HUES48 (cell line): ENCODE measurements around the gene ENSA.
"Not testable (repeated sequence)": the region's sequence is repeated elsewhere in the genome, so short reads cannot be mapped to it uniquely, and the experiment has no call there.

Source experiments
- H3K27ac ChIP-seq: one replicate; pipeline ENCODE4 v1.7.0; 2013; ENCODE audit warnings: low read depth, low read length, inconsistent platforms
- H3K27me3 ChIP-seq: 2 replicates; pipeline ENCODE4 v1.6.1; 2013; ENCODE audit warnings: mild to moderate bottlenecking, low read length; ENCODE audit not compliant: control insufficient read depth, insufficient read depth
- H3K36me3 ChIP-seq: 2 replicates; pipeline ENCODE4 v1.6.1; 2013; ENCODE audit warnings: low read length; ENCODE audit not compliant: control insufficient read depth, insufficient read depth
- H3K4me1 ChIP-seq: 2 replicates; pipeline ENCODE4 v1.6.1; 2013; ENCODE audit warnings: mild to moderate bottlenecking, low read length; ENCODE audit not compliant: control insufficient read depth, insufficient read depth
- H3K4me3 ChIP-seq: 2 replicates; pipeline ENCODE4 v1.5.1; 2013; ENCODE audit warnings: mild to moderate bottlenecking, low read depth, low read length
- H3K9ac ChIP-seq: 2 replicates; pipeline ENCODE4 v1.6.1; 2013; ENCODE audit warnings: mild to moderate bottlenecking, low read depth, low read length, moderate library complexity
- H3K9me3 ChIP-seq: 2 replicates; pipeline ENCODE4 v1.6.1; 2013; ENCODE audit warnings: low read length; ENCODE audit not compliant: control insufficient read depth, insufficient read depth

Gene ENSA

DNA sequence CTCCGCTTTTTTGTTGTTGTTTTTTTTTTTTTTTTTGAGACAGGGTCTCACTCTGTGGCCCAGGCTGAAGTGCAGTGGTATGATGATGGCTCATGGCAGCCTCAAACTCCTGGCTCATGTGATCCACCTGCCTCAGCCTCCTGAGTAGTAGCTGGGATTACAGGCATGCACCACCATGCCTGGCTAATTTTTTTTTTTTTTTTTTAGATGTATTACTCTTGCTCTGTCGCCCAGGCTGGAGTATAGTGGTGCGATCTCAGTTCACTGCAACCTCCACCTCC is 24.0 kb downstream of the ENSA start:
- not testable (repeated sequence) for H3K9ac ChIP-seq, H3K36me3 ChIP-seq, H3K4me3 ChIP-seq, H3K27me3 ChIP-seq, H3K9me3 ChIP-seq
- Histone ChIP-seq H3K4me1 (peaks cover 24% of the 10 kb centered on the region), H3K27ac (peak overlapping the region; percentile 97)

DNA sequence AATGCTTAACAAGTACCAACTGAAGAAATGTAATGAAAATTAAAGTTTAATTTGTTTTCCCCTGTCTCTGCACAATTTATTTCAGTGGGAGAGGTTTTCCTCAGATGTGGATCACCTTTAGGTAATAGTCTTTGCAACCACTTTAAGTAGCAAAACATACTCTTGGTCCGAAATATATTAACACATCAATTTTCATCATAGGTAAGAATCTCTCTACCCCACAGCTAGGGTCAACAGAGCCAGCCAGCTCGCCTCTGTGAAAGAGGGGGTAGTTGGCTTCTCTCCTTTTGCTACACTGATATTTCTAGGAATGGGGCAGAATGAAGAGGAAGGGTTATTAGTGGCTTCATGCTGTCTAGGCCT is 25.2 kb downstream of the ENSA start:
- Histone ChIP-seq H3K36me3 (no peaks in the 10 kb centered on the region), H3K9ac (peak overlapping the region; percentile 60), H3K4me3 (peak overlapping the region; percentile 9; the same call in 1 of the 2 replicates), H3K4me1 (peaks cover 18% of the 10 kb centered on the region), H3K27me3 (no peaks in the 10 kb centered on the region), H3K27ac (peak overlapping the region; percentile 97), H3K9me3 (no peaks in the 10 kb centered on the region)

DNA sequence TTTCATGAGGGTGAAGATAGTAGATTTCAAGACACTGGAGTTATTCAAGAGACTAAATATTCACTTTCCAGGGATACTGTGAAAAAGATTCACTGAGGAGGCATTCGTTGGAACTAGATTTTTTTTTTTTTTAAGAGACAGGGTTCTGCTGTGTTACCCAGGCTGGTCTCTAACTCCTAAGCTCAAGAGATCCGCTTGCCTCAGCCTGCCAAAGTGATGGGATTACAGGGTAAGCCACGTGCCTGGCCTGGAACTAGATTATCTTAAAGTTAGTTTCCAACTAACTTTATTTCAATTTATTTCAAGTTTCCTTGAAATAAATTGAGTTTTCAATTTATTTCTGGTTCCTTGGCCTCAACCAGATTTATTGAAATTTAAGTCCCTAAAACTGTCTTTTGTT is 25.7 kb downstream of the ENSA start:
- peaks cover 17% of the 10 kb centered on the region for H3K4me1 ChIP-seq
- no peak overlapping the region for H3K4me3 ChIP-seq
- no peaks in the 10 kb centered on the region for H3K36me3 ChIP-seq
- H3K9ac ChIP-seq = no peak overlapping the region
- no peaks in the 10 kb centered on the region for H3K9me3 ChIP-seq
- no peaks in the 10 kb centered on the region for H3K27me3 ChIP-seq
- peak overlapping the region; percentile 97 for H3K27ac ChIP-seq

DNA sequence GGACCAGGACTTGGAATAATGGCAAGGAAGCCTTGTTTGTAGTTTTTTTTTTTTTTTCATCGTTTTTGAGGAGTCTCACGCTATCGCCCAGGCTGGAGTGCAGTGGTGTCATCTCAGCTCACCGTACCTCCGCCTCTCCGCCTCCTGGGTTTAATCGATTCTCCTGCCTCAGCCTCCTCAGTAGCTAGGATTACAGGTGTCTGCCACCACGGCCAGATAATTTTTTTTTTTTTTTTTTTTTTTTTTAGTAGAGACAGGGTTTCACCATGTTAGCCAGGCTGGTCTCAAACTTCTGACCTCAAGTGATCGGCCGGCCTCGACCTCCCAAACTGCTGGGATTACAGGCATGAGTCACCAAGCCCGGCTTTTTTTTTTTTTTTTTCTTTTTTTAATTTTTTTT is 27.0 kb downstream of the ENSA start:
- not testable (repeated sequence) for H3K27ac ChIP-seq, H3K4me3 ChIP-seq
- H3K4me1 ChIP-seq = peaks cover 17% of the 10 kb centered on the region

DNA sequence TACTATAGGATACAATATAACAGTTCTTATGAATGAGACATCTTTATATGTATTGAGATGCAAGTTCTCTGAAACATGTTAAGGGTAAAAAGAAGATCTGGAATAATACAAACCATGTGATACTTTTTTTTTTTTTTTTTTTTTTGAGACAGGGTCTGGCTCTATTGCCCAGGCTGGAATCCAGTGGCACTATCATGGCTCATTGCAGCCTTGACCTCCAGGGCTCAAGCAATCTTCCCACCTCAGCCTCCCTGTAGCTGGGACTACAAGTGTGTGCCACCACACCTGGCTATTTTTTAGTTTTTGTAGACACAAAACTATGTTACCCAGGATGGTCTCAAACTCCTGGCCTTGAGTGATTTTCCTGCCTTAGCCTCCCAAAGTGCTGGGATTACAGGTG is 27.9 kb downstream of the ENSA start:
- H3K4me1 ChIP-seq = peaks cover 17% of the 10 kb centered on the region
- no peaks in the 10 kb centered on the region for H3K27me3 ChIP-seq
- H3K9ac ChIP-seq = no peak overlapping the region
- H3K36me3 ChIP-seq = no peaks in the 10 kb centered on the region
- no peaks in the 10 kb centered on the region for H3K9me3 ChIP-seq
- H3K4me3 ChIP-seq = no peak overlapping the region
- H3K27ac ChIP-seq = no peak overlapping the region

More for the DNA sequence above, 27.0 kb downstream of the ENSA start:
- H3K9me3 ChIP-seq, H3K9ac ChIP-seq, H3K36me3 ChIP-seq, H3K27me3 ChIP-seq: not testable (repeated sequence)

DNA sequence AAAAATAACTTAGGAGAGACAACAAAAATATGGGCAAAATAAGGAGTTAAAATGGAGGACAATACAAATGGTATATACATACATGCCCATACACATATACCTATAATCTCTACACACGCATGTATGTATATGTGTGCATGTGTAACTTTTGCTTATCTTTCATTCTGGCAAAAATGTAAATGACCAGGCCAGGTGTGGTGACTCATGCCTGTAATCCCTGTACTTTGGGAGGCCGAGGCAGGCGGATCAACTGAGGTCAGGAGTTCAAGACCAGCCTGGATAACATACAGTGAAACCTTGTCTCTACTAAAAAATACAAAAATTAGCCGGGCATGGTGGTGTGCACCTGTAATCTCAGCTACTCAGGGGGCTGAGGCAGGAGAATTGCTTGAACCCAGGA is 31.1 kb downstream of the ENSA start:
- not testable (repeated sequence) for H3K9me3 ChIP-seq, H3K36me3 ChIP-seq, H3K4me3 ChIP-seq, H3K4me1 ChIP-seq, H3K27me3 ChIP-seq, H3K9ac ChIP-seq, H3K27ac ChIP-seq

DNA sequence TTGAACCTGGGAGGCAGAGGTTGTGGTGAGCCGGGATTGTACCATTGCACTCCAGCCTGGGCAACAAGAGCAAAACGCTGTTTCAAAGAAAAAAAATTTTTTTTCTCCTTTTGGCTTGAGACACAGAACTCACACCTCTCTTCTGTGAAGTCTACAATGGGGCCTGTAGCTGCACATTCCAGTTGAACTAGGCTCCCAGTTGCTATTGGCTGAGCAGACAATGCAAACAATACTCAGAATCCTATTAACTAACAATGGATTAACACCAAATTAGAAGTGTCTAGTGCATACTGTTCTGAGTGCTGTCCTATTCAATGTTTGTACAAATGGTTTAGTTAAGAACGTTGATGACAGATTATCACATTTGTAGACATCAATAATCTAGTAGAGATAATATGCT is 32.4 kb downstream of the ENSA start:
- Histone ChIP-seq H3K36me3 (no peaks in the 10 kb centered on the region), H3K4me1 (no peaks in the 10 kb centered on the region), H3K9me3 (no peaks in the 10 kb centered on the region), H3K27ac (no peak overlapping the region), H3K27me3 (no peaks in the 10 kb centered on the region), H3K9ac (no peak overlapping the region), H3K4me3 (no peak overlapping the region)

DNA sequence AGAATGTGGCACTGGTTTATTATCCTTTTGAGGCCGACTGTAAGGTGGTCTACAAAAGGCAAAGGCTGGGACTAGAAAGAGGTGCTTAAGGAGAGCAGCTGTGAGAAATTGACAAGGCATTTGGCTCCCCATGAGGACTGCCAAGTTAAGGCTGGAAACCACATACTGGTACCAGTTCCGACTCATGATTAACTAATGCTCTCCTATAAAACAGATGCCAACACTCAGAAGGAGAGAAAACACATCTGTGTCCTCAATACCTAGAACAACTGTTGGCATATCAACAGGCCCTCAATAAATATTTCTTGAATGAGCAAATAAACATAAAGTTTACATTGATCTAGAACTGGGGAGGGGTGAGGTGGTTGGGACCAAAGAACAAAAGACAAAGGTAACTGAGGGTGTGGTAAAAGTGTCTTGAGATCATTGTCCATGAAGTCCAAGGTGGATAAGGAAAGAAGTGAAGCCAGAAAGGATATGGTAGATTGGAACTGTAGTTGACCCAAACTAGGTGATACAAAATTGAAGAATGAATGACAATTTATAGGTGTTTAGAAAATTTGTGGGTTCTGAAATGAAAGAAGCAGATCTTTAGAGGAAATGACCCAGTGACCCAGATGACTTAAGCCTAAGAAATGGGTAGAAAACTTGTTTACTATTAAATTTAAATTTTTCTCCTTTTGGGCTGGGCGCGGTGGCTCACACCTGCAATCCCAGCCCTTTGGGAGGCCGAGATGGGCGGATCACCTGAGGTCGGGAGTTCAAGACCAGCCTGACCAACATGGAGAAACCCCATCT is 33.1 kb downstream of the ENSA start:
- Histone ChIP-seq H3K4me1 (no peaks in the 10 kb centered on the region), H3K4me3 (no peak overlapping the region), H3K27me3 (no peaks in the 10 kb centered on the region), H3K9ac (no peak overlapping the region), H3K36me3 (no peaks in the 10 kb centered on the region), H3K9me3 (no peaks in the 10 kb centered on the region), H3K27ac (no peak overlapping the region)

DNA sequence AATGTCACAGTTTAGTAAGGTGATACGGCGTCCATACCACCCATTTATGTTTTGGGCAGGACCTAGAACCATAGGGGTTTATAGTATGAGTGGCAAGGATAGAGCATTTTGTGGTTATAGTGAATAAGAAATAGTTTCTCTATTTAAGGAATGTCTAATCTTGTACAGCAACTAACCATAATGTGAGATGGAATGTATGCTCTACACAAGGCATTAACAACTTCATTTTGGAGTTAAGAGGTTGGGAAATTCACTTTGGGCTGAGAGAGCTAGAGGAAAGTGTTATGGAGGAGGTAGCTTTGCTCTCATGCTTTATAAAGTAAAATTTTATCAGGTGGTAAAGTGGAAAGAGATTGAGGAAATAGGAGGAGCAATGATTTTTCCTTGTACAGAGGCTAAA is 47.0 kb downstream of the ENSA start:
- Histone ChIP-seq H3K4me1 (peaks cover 6% of the 10 kb centered on the region), H3K9me3 (no peaks in the 10 kb centered on the region), H3K27ac (no peak overlapping the region), H3K36me3 (peaks cover 16% of the 10 kb centered on the region), H3K27me3 (no peaks in the 10 kb centered on the region), H3K9ac (no peak overlapping the region), H3K4me3 (no peak overlapping the region)

DNA sequence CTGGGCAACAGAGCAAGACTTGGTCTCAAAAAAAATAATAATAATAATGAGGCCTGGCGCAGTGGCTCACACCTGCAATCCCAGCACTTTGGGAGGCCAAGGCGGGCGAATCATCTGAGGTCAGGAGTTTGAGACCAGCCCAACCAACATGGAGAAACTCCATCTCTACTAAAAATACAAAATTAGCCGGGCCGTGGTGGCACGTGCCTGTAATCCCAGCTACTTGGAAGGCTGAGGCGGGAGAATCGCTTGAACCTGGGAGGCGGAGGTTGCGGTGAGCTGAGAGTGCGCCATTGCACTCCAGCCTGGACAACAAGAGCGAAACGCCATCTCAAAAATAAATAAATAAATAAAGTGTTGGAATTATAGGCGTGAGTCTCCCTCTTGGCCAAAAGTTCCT is 47.5 kb downstream of the ENSA start:
- not testable (repeated sequence) for H3K4me3 ChIP-seq, H3K9me3 ChIP-seq, H3K4me1 ChIP-seq, H3K9ac ChIP-seq, H3K27ac ChIP-seq, H3K27me3 ChIP-seq
- peaks cover 20% of the 10 kb centered on the region for H3K36me3 ChIP-seq

DNA sequence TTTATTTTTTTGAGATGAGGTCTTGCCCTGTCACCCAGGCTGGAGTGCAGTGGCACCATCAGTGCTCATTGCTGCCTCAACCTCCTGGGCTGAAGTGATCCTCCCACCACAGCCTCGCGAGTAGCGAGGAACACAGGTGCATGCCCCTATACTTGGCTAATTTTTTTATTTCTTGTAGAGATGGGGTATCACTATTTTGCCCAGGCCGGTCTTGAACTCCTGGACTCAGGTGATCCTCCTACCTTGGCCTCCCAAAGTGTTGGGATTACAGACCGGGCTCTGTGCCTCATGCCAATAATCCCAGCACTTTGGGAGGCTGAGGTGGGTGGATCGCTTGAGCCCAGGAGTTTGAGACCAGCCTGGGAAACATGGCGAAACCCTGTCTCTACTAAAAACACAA is 48.0 kb downstream of the ENSA start:
- H3K27ac ChIP-seq, H3K9me3 ChIP-seq, H3K27me3 ChIP-seq, H3K9ac ChIP-seq, H3K4me1 ChIP-seq, H3K4me3 ChIP-seq: not testable (repeated sequence)
- peaks cover 25% of the 10 kb centered on the region for H3K36me3 ChIP-seq

DNA sequence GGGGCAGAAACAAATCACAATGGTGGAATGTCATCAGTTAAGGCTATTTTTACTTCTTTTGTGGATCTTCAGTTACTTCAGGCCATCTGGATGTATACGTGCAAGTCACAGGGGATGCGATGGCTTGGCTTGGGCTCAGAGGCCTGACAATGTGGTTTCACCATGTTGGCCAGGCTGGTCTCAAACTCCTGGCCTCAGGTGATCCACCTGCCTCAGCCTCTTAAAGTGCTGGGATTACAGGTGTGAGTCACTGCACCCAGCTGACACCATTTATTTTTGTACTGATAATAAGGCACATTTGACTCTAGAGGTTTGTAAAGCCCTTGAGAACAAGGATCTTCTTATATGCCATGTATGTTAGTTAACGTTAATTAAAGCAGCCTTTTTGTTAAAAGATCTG is 48.4 kb downstream of the ENSA start:
- H3K27ac ChIP-seq, H3K9me3 ChIP-seq, H3K9ac ChIP-seq, H3K27me3 ChIP-seq, H3K4me3 ChIP-seq: not testable (repeated sequence)
- Histone ChIP-seq H3K36me3 (peaks cover 30% of the 10 kb centered on the region), H3K4me1 (peaks cover 14% of the 10 kb centered on the region)
